NCI-H1417 treated with DMSO at 0.1 percent for 48 hours (cell line): ENCODE data around the gene DUS2.

Experiments
- DNase-seq: peaks from one replicate; lab custom pipeline; 2025; lab: John Stamatoyannopoulos, UW

The DUS2 gene

DNA sequence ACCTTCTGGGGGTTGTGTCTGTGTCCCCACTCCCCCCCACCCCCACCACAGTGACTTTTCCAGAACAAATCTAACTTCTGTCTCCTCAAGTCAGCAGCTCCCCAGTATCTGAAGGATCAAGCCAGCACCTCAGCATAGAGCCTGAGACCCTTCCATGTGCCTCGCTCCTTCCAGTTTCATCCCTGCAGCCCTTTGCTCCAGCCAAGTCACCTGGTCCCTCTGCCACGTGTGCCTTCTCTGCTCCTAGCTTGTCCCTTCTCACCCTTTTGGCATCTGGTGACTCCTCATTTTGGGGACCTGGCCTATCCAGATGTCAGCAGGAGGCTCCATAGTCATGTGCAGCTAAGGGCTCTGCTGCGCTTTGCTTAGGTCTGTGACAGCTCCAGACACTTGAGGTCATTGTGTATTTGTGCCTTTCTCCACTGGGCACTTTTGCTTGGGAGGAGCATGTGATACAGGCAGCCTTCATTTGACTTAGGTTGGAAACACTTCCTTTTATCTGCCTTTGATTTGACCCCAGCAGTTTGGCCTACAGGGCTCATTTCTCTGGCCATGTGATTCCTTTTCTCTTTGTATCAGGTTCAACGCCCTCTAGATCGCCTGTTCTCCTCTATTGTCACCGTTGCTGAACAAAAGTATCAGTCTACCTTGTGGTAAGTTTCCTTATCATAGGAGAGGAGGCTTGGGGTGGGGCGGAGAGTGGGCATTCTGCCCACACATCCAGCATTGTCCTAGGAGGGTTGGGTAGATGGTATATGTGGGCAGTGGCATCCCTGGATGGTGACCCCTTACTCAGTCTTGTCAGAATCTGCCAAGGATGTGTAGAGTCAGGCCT lies 55.0 kb downstream of the DUS2 start:
- DNase-seq = no peak

GRCh38 chr16:68078701-68079375 lies 55.8 kb downstream of the DUS2 start:
- DNase-seq = no peak

- DNase-seq = no peak
Measured at GRCh38 chr16:68079376-68079625, 56.2 kb downstream of the DUS2 start.

- DNase-seq = no peak
Measured at GRCh38 chr16:68079626-68080344, 56.7 kb downstream of the DUS2 start.

- no peak for DNase-seq
Measured at GRCh38 chr16:68081861-68082628, 59.0 kb downstream of the DUS2 start.

GRCh38 chr16:68082629-68083238 lies 59.6 kb downstream of the DUS2 start:
- no peak for DNase-seq

- DNase-seq = no peak
Measured at GRCh38 chr16:68083239-68083781, 60.2 kb downstream of the DUS2 start.

DNA sequence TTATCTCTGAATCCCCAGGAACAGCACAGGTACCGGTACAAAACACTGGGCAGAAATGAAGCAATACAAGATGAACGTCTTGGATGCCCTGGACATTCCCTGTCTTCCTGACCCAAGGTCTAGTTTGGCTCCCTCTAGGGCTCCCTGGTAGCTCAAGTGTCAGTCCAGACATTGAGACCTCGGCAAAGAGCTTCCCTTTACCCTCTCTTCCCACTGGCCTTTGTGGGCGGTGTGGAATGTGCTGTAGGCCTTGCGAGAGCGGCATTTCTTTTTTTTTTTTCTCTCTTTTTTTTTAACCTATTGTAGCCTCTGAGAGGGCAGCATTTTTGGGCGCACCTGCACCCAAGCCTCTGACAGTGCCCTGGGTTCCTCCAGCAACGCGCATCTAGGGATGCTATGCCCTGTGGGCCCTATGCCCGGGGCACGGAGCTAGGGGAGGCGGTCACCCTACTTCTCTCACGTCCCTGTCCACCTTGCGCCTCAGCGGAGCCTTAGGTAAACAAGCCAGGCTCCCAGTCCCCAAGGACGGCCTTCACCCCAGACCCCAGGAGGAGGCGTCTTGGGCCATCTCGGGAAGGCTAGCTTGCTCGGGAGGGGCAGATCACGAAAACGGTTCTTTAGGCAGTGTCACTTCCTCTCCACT lies 60.9 kb downstream of the DUS2 start:
- peak; percentile 31 for DNase-seq

GRCh38 chr16:68084504-68085258 lies 61.6 kb downstream of the DUS2 start:
- peak; percentile 61 for DNase-seq

DNA sequence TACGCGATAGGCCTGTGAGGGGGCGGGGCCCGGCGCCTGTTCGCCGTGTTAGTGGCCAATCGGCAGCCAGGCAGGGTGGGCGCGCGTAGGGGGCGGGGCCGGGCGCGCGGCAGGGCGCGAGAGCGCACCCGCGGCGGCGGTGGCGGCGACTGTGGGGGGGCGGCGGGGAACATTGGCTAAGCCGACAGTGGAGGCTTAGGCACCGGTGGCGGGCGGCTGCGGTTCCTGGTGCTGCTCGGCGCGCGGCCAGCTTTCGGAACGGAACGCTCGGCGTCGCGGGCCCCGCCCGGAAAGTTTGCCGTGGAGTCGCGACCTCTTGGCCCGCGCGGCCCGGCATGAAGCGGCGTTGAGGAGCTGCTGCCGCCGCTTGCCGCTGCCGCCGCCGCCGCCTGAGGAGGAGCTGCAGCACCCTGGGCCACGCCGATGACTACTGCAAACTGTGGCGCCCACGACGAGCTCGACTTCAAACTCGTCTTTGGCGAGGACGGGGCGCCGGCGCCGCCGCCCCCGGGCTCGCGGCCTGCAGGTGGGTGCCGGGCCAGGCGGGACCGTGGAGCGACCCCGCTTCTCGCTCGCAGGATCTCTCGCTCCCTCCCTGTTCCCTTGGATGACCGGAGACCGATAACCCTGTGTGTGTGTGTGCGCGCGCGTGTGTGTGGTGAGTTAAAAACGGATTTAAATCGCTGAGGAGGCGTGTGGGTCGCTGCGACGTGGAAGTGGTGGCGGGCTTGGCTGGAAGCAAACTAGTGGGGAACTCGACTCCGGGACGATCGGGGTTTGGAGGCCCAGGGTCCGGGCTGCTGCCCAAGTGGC lies 62.4 kb downstream of the DUS2 start, which contains the start of gene NFATC3:
Gene NFATC3 (plus strand): TSS at position 112 of the 813 bp plus-strand sequence. CDS start 312 bp downstream, at position 424.
- peak; percentile 69 for DNase-seq

- DNase-seq = peak; percentile 36
Measured at GRCh38 chr16:68086336-68086841, 63.3 kb downstream of the DUS2 start.

GRCh38 chr16:68086860-68087268 lies 63.8 kb downstream of the DUS2 start:
- no peak for DNase-seq

DNA sequence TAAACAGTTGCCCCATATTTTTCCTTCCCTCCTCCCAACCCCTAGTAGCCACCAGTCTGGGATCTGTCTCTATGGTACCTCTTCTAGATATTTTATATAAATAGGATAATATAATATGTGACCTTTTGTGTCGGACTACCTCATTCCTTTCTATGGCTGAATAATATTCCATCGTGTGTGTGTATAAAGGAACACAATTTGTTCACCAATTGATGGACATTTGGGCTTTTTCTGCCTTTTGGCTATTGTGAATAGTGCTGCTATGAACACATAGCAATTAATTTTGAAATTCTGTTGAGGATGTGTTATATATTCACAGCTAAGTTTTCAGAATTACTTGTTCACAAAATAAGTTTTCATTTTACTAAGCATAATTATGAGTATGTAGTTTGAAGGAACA lies 64.6 kb downstream of the DUS2 start:
- DNase-seq = no peak

DNA sequence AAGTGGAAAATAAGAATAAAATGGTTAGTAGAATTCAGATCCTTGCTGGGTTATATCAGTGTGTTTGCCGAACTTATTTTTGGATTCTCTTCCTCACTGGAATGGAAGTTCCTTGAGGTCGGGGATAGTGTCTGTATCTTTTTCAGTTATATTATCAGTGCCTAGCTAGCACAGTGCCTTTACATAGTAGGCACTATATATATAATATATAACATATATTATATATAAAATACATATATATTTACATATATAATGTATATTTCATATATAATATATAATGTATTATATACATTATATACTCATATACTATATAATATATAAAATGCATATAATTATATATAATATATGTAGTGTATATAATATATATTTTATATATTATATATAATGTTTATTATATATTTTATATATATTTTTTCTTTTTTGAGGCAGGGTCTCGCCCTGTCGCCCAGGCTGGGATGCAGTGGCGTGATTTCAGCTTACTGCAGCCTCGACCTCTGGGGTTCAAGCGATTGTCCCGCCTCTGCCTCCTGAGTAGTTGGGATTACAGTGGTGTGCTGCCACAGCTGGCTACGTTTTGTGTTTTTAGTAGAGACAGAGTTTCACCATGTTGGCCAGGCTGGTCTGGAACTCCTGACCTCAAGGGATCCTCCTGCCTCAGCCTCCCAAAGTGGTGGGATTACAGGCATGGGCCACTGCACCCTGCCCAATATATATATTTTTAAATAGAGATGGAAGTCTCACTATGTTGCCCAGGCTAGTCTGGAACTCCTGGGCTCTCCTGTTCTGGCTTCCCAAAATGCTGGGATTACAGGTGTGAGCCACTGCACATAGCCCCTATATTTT lies 65.3 kb downstream of the DUS2 start:
- no peak for DNase-seq

DNA sequence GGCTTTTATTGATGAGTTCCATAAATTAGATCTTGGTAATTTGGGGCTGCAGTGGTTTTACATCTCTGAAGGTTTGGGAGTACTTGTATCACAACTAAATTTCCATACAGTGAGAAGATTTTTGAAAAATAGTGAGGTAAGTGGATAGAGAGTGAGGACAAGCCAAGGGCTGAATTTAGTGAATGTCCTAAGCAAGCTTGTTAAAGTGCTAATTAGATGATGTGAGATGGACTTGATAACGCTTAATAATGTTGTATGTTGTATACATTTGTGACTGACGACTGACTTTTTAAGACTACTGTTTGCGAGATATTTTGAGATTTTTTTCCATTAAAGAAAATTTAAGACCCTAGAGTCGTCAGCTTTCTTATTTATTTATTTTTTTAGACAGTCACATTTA lies 66.0 kb downstream of the DUS2 start:
- DNase-seq = no peak

GRCh38 chr16:68090130-68090529 lies 67.0 kb downstream of the DUS2 start:
- DNase-seq = no peak

GRCh38 chr16:68090533-68090932 lies 67.4 kb downstream of the DUS2 start:
- DNase-seq = no peak
